ENCODE results near the gene CEP135. TPM values are rescaled to one million over a fixed set of nuclear protein-coding genes. Genes with fewer than 3 reads are reported as not detected.
A peak's percentile ranks its signal among the peaks of the same experiment; 100 is the strongest.
"Not testable (repeated sequence)": the region's sequence is repeated elsewhere in the genome, so short reads cannot be mapped to it uniquely, and the experiment has no call there.

The CEP135 gene
- total and polyA plus RNA-seq, 4 donors: 2.2 to 23.0 (median 5.1) TPM

- DNase-seq: no peak
- Histone ChIP-seq H3K9me3 (ENCODE audit: control insufficient read depth in 4 of 4, insufficient read depth in 3 of 4, low read length in 3 of 4) (peaks cover 0 to 4% (median 0%) of the 10 kb centered on the region in 4 donors), H3K9ac (ENCODE audit: insufficient read depth in 1 of 2, low read length in 2 of 2) (no peak overlapping the region), H3K4me3 (no peak overlapping the region), H3K4me1 (ENCODE audit: control insufficient read depth in 5 of 5, insufficient read depth in 5 of 5, low read length in 5 of 5) (peaks cover 0 to 1% (median 0%) of the 10 kb centered on the region in 5 donors), H3K36me3 (ENCODE audit: control insufficient read depth in 4 of 4, insufficient read depth in 4 of 4, low read length in 4 of 4) (no peaks in the 10 kb centered on the region), H3K27me3 (ENCODE audit: control insufficient read depth in 3 of 3, insufficient read depth in 3 of 3, low read length in 2 of 3) (no peaks in the 10 kb centered on the region), H3K27ac (ENCODE audit: low read depth in 1 of 2, low read length in 1 of 2) (no peak overlapping the region)
- TF ChIP-seq, protein P1, sequence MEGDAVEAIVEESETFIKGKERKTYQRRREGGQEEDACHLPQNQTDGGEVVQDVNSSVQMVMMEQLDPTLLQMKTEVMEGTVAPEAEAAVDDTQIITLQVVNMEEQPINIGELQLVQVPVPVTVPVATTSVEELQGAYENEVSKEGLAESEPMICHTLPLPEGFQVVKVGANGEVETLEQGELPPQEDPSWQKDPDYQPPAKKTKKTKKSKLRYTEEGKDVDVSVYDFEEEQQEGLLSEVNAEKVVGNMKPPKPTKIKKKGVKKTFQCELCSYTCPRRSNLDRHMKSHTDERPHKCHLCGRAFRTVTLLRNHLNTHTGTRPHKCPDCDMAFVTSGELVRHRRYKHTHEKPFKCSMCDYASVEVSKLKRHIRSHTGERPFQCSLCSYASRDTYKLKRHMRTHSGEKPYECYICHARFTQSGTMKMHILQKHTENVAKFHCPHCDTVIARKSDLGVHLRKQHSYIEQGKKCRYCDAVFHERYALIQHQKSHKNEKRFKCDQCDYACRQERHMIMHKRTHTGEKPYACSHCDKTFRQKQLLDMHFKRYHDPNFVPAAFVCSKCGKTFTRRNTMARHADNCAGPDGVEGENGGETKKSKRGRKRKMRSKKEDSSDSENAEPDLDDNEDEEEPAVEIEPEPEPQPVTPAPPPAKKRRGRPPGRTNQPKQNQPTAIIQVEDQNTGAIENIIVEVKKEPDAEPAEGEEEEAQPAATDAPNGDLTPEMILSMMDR (IDR thresholded peaks at IDR 0.05; ENCODE audit: control extremely low read depth, extremely low read depth): no peak
- WGBS, 2 donors: 58 to 65% methylated on average over 2 of the region's 2 CpGs
- no peak for ATAC-seq (ENCODE audit: insufficient read depth, low FRiP score)
Observed at GRCh38 chr4:55931043-55931442, 17.7 kb upstream of the CEP135 start.

DNA sequence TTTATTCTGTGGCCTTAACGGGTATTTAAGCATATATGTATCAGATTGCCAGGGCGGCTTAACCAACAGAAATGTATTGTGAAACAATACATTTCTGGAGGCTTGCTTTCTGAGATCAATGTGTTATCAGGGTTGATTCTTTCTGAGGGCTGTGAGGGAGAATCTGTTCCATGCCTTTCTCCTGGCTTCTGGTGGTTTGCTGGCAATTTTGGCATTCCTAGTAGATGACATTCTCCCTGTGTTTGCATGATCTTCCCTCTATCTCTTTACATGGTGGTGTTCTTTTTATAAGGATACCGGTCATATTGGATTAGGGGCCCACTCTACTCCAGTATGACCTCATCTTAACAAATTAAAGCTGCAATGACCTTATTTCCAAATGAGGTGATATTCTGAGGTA, 16.9 kb upstream of the CEP135 start:
- ATAC-seq (ENCODE audit: insufficient read depth, low FRiP score): no peak

GRCh38 chr4:55932511-55932910, 16.2 kb upstream of the CEP135 start:
- peaks cover 0 to 7% (median under 1%) of the 10 kb centered on the region in 4 donors for H3K9me3 ChIP-seq (ENCODE audit: control insufficient read depth in 4 of 4, insufficient read depth in 3 of 4, low read length in 3 of 4)
- no peak overlapping the region for H3K4me3 ChIP-seq
- no peak overlapping the region for H3K9ac ChIP-seq (ENCODE audit: insufficient read depth in 1 of 2, low read length in 2 of 2)
- 92 to 93% methylated on average over 3 of the region's 3 CpGs for WGBS, 2 donors
- DNase-seq (no peak), ATAC-seq (ENCODE audit: insufficient read depth, low FRiP score) (no peak)
- H3K27ac ChIP-seq (ENCODE audit: low read depth in 1 of 2, low read length in 1 of 2): no peak overlapping the region
- H3K27me3 ChIP-seq (ENCODE audit: control insufficient read depth in 3 of 3, insufficient read depth in 3 of 3, low read length in 2 of 3): no peaks in the 10 kb centered on the region
- no peaks in the 10 kb centered on the region for H3K36me3 ChIP-seq (ENCODE audit: control insufficient read depth in 4 of 4, insufficient read depth in 4 of 4, low read length in 4 of 4)
- TF ChIP-seq, protein P1 (IDR thresholded peaks at IDR 0.05; ENCODE audit: control extremely low read depth, extremely low read depth): no peak
- no peaks in the 10 kb centered on the region for H3K4me1 ChIP-seq (ENCODE audit: control insufficient read depth in 5 of 5, insufficient read depth in 5 of 5, low read length in 5 of 5)

More for the DNA sequence above, 16.9 kb upstream of the CEP135 start:
- Histone ChIP-seq H3K27me3 (ENCODE audit: control insufficient read depth in 3 of 3, insufficient read depth in 3 of 3, low read length in 2 of 3) (no peaks in the 10 kb centered on the region), H3K9me3 (ENCODE audit: control insufficient read depth in 4 of 4, insufficient read depth in 3 of 4, low read length in 3 of 4) (peaks cover 0 to 4% (median 0%) of the 10 kb centered on the region in 4 donors), H3K4me3 (no peak overlapping the region), H3K4me1 (ENCODE audit: control insufficient read depth in 5 of 5, insufficient read depth in 5 of 5, low read length in 5 of 5) (no peaks in the 10 kb centered on the region), H3K36me3 (ENCODE audit: control insufficient read depth in 4 of 4, insufficient read depth in 4 of 4, low read length in 4 of 4) (no peaks in the 10 kb centered on the region), H3K27ac (ENCODE audit: low read depth in 1 of 2, low read length in 1 of 2) (no peak overlapping the region), H3K9ac (ENCODE audit: insufficient read depth in 1 of 2, low read length in 2 of 2) (no peak overlapping the region)
- TF ChIP-seq, protein P1 (IDR thresholded peaks at IDR 0.05; ENCODE audit: control extremely low read depth, extremely low read depth): no peak
- 87 to 91% methylated on average over 3 of the region's 3 CpGs for WGBS, 2 donors
- DNase-seq: no peak

GRCh38 chr4:55933611-55934010, 15.1 kb upstream of the CEP135 start:
- ATAC-seq (ENCODE audit: insufficient read depth, low FRiP score) (no peak), DNase-seq (peak in 1 of 3 donors; percentile 9)
- TF ChIP-seq, protein P1 (IDR thresholded peaks at IDR 0.05; ENCODE audit: control extremely low read depth, extremely low read depth): no peak
- Histone ChIP-seq H3K9me3 (ENCODE audit: control insufficient read depth in 4 of 4, insufficient read depth in 3 of 4, low read length in 3 of 4) (peaks cover 0 to 9% (median 4%) of the 10 kb centered on the region in 4 donors), H3K36me3 (ENCODE audit: control insufficient read depth in 4 of 4, insufficient read depth in 4 of 4, low read length in 4 of 4) (peaks cover 0 to 4% (median under 1%) of the 10 kb centered on the region in 4 donors), H3K27ac (ENCODE audit: low read depth in 1 of 2, low read length in 1 of 2) (no peak overlapping the region), H3K9ac (ENCODE audit: insufficient read depth in 1 of 2, low read length in 2 of 2) (no peak overlapping the region), H3K27me3 (ENCODE audit: control insufficient read depth in 3 of 3, insufficient read depth in 3 of 3, low read length in 2 of 3) (no peaks in the 10 kb centered on the region), H3K4me3 (no peak overlapping the region), H3K4me1 (ENCODE audit: control insufficient read depth in 5 of 5, insufficient read depth in 5 of 5, low read length in 5 of 5) (no peaks in the 10 kb centered on the region)
- WGBS, 2 donors: 69 to 86% methylated on average over 2 of the region's 2 CpGs

- H3K9me3 ChIP-seq (ENCODE audit: control insufficient read depth in 4 of 4, insufficient read depth in 3 of 4, low read length in 3 of 4): peaks cover 0 to 12% (median 6%) of the 10 kb centered on the region in 4 donors
- not testable (repeated sequence) for DNase-seq; H3K36me3 ChIP-seq (ENCODE audit: control insufficient read depth in 4 of 4, insufficient read depth in 4 of 4, low read length in 4 of 4); H3K27me3 ChIP-seq (ENCODE audit: control insufficient read depth in 3 of 3, insufficient read depth in 3 of 3, low read length in 2 of 3); H3K9ac ChIP-seq (ENCODE audit: insufficient read depth in 1 of 2, low read length in 2 of 2); H3K4me1 ChIP-seq (ENCODE audit: control insufficient read depth in 5 of 5, insufficient read depth in 5 of 5, low read length in 5 of 5); H3K4me3 ChIP-seq; H3K27ac ChIP-seq (ENCODE audit: low read depth in 1 of 2, low read length in 1 of 2); ATAC-seq (ENCODE audit: insufficient read depth, low FRiP score)
- WGBS, 2 donors: 90 to 97% methylated on average over 6 of the region's 6 CpGs
Observed at GRCh38 chr4:55935907-55936306, 12.8 kb upstream of the CEP135 start.
